Neural cell (in vitro differentiated cells): ENCODE measurements around the gene HIC1.

Source experiments
- TAF1 ChIP-seq: IDR thresholded peaks from 2 replicates; pipeline ENCODE4 v1.6.1; 2012; ENCODE audit warnings: low read depth
- TF ChIP-seq, protein P1 (sequence below): fragments of 450-650 bp; IDR thresholded peaks from 2 replicates; pipeline ENCODE4 v1.5.1; 2014; ENCODE audit warnings: antibody characterized with exemption, mild to moderate bottlenecking, moderate library complexity; ENCODE audit not compliant: poor library complexity, severe bottlenecking

DNA sequence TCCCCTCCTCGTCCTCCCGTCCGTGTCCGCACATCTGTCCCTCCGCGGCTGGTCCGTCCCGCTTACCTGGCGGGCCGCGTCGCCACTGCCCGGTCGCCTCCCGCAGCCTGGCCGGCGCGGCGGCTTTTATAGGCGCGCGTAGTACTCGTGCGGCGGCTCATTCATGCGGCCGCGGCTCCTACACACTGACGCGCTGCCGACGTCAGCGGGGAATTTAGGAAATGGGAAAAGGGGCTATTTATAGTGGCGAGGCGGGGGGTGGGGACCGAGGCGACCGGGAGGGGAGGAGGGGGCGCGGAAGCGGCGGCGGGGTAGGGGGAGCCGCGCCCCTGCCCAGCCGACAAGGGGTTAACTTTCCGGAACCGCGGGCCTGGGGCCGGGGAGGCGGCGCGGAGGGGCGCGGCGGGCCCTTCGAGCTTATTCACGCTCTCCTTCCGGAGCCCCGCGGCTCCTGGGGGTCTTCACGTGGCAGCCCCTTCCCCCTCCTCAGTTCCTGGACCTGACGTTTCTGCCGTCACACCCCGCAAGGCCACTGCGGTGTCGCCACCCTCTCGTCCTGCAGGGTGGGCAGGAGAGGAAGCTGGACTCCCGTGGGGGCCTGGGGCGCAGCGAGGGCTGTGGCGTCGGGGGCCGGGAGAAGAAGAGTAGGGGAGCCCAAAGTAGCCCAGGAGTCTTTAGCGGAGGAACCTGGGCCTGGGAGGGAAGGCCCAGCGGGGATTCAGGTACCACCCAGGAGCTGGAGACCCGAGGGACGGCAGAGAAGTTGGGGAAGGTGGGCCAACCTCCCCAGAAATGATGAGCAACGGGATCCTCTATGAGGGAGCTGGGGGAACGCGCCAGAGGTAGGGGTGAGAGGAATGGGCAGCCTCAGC, 3.6 kb upstream of the HIC1 start:
- no peak for TF ChIP-seq TAF1
- TF ChIP-seq, protein P1, sequence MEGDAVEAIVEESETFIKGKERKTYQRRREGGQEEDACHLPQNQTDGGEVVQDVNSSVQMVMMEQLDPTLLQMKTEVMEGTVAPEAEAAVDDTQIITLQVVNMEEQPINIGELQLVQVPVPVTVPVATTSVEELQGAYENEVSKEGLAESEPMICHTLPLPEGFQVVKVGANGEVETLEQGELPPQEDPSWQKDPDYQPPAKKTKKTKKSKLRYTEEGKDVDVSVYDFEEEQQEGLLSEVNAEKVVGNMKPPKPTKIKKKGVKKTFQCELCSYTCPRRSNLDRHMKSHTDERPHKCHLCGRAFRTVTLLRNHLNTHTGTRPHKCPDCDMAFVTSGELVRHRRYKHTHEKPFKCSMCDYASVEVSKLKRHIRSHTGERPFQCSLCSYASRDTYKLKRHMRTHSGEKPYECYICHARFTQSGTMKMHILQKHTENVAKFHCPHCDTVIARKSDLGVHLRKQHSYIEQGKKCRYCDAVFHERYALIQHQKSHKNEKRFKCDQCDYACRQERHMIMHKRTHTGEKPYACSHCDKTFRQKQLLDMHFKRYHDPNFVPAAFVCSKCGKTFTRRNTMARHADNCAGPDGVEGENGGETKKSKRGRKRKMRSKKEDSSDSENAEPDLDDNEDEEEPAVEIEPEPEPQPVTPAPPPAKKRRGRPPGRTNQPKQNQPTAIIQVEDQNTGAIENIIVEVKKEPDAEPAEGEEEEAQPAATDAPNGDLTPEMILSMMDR, result no peak
